ENCODE measurements around the gene TGM3. TPM values are rescaled to one million over a fixed set of nuclear protein-coding genes. Genes with fewer than 3 reads are reported as not detected.

The TGM3 gene
- total and polyA plus RNA-seq, 2 of the 4 experiments (the other 2 are of a cell fraction), result not detected

DNA sequence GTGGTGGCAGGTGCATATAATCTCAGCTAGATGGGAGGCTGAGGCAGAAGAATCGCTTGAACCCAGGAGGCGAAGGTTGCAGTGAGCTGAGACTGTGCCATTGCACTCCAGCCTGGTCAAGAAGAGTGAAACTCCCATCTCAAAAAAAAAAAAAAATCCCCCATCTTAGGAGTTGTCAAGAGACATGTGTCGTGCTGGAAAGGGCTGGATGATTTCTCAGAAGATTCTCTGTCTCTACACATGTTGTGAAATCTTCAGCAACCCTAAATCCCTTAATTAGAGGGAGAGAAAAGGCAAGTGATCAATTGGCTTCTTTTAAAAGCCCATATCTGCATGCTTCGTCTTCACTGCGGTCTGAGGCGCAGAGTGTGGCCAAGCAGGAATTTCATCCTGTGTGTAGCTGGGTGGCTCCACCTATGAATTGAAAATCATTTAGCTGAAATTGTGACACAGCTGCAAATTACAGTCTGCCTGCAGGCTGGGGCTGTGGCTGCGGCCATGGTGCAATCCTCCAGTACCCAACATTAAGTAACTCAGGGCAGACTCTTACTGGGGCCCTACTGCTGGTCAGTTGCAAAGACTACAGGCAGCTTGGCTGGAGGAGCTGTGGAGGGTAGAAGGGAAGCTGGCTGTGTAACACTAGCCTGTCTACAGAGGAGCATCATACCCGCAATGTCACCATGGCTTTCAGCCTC lies 3.2 kb upstream of the TGM3 start:
- no peaks in the 10 kb centered on the region for H4K20me1 ChIP-seq (ENCODE audit: insufficient read depth, low read length)

More for the DNA sequence above, 3.2 kb upstream of the TGM3 start:
- Histone ChIP-seq H3K14ac (replicated peaks; ENCODE audit: low read depth, low read length) (no peak overlapping the region), H3K9ac (ENCODE audit: low read depth, low read length) (no peak overlapping the region), H2BK5ac (ENCODE audit: low read depth, low read length, poor library complexity, severe bottlenecking) (no peak overlapping the region), H3K23ac (ENCODE audit: low read depth, low read length) (no peak overlapping the region), H3K9me3 (ENCODE audit: control insufficient read depth, insufficient read depth, low read length) (no peaks in the 10 kb centered on the region), H2AFZ (replicated peaks; ENCODE audit: low read length, poor library complexity) (no peak overlapping the region), H4K8ac (ENCODE audit: low read depth in 2 of 2, low read length in 2 of 2) (no peak overlapping the region), H3K9me1 (ENCODE audit: insufficient read depth, low read length) (no peaks in the 10 kb centered on the region), H3K27me3 (ENCODE audit: control insufficient read depth, insufficient read depth, low read length) (peaks cover 13% of the 10 kb centered on the region), H2BK120ac (ENCODE audit: low read depth, low read length) (no peak overlapping the region), H3K4ac (ENCODE audit: low read depth, low read length) (no peak overlapping the region), H3K4me1 (ENCODE audit: control insufficient read depth, insufficient read depth, low read length) (no peaks in the 10 kb centered on the region), H3K18ac (ENCODE audit: low read depth, low read length) (no peak overlapping the region), H4K5ac (ENCODE audit: low read depth, low read length) (no peak overlapping the region), H3K36me3 (ENCODE audit: control insufficient read depth, insufficient read depth, low read length) (no peaks in the 10 kb centered on the region), H3K27ac (ENCODE audit: insufficient read depth, low read length) (no peak overlapping the region), H2BK20ac (ENCODE audit: low read depth, low read length) (no peak overlapping the region), H2AK5ac (ENCODE audit: low read depth, low read length) (no peak overlapping the region), H3K4me2 (ENCODE audit: low read depth, low read length) (no peak overlapping the region), H2BK15ac (ENCODE audit: low read depth, low read length) (no peak overlapping the region), H2AK9ac (replicated peaks; ENCODE audit: low read depth, low read length, poor library complexity) (no peak overlapping the region), H4K91ac (ENCODE audit: insufficient read depth, low read depth, low read length) (no peak overlapping the region), H3K79me1 (ENCODE audit: low read depth in 1 of 2, low read length in 2 of 2) (no peaks in the 10 kb centered on the region), H3K56ac (ENCODE audit: extremely low read depth, insufficient read depth, low read length) (no peak overlapping the region), H3K4me3 (ENCODE audit: insufficient read depth, low read depth, low read length) (no peak overlapping the region)
- 83% methylated on average over 3 of the region's 8 CpGs; no CpG with 5 or more reads in 1 of the 2 experiments for WGBS, 2 experiments (ENCODE audit: extremely low coverage in 2 of 2, insufficient read length in 1 of 2)
- no TSS peak for BruUV-seq (replicated peaks)
- TF ChIP-seq CHD1 (IDR thresholded peaks at IDR 0.05; ENCODE audit: low read depth, low read length), result no peak
- TF ChIP-seq NFE2L2 (IDR thresholded peaks at IDR 0.05; ENCODE audit: low read depth, low read length), result no peak
- no peak for TF ChIP-seq CEBPB (IDR thresholded peaks at IDR 0.05; ENCODE audit: low read depth, low read length)
- TF ChIP-seq MAZ (IDR thresholded peaks at IDR 0.05; ENCODE audit: borderline replicate concordance, low read depth, low read length), result no peak
- no peak for TF ChIP-seq MAFK (IDR thresholded peaks at IDR 0.05; ENCODE audit: low read depth, low read length)
- TF ChIP-seq SMC3 (IDR thresholded peaks at IDR 0.05; ENCODE audit: low read depth, low read length), result no peak
- dilution Hi-C loops (cut with HindIII; ENCODE audit: low sequenced_read_pairs, unreplicated experiment), result no loop called here
- in situ Hi-C loops (cut with MboI; ENCODE audit: low sequenced_read_pairs), result no loop called here
- ATAC-seq (ENCODE audit: low read depth) (no peak), DNase-seq (no peak)
- intact Hi-C loops (cut with micrococcal nuclease), result no loop called here
- CTCF ChIA-PET, result no interaction called here
- POLR2A ChIA-PET (ENCODE audit: unreplicated experiment), result no interaction called here
